Psoas muscle (tissue), 8 donors: ENCODE data around the gene GPR142. TPM values are rescaled to one million over a fixed set of nuclear protein-coding genes. Genes with fewer than 3 reads are reported as not detected.

Experiments used
- ATAC-seq, 4 donors: fragments of 200-7000 bp; cut with Tn5 transposase; one replicate each; pipeline ENCODE4 v1.9.1; 2020; ENCODE audit warnings: moderate library complexity in 3 of 4, mild to moderate bottlenecking in 2 of 4
- DNase-seq, 2 donors: peaks; one replicate each; pipeline ENCODE4 v3.0.0-alpha.2; 2020
- H3K27ac ChIP-seq: fragments of 200-600 bp; one replicate; pipeline ENCODE4 v1.8.0; 2022
- H3K27me3 ChIP-seq, 3 donors: fragments of 200-600 bp in 1 of 3; one replicate each; pipeline versions ENCODE4 v1.6.1 to v1.8.0; 2013 to 2022; ENCODE audit warnings: low read length in 2 of 3, mild to moderate bottlenecking in 2 of 3, moderate library complexity in 1 of 3; ENCODE audit not compliant: insufficient read depth in 3 of 3
- H3K36me3 ChIP-seq, 2 donors: fragments of 200-600 bp in 1 of 2; one replicate each; pipeline versions ENCODE4 v1.6.1 to v1.8.0; 2013 to 2022; ENCODE audit warnings: low read depth in 1 of 2, mild to moderate bottlenecking in 1 of 2, moderate library complexity in 1 of 2; ENCODE audit not compliant: insufficient read depth in 1 of 2
- H3K4me1 ChIP-seq: fragments of 200-600 bp; one replicate; pipeline ENCODE4 v1.8.0; 2022
- H3K4me3 ChIP-seq: fragments of 200-600 bp; one replicate; pipeline ENCODE4 v1.8.0; 2022; ENCODE audit warnings: mild to moderate bottlenecking
- H3K9me3 ChIP-seq: fragments of 200-600 bp; one replicate; pipeline ENCODE4 v1.8.0; 2022
- CTCF ChIP-seq: fragments of 200-600 bp; IDR thresholded peaks from one replicate; pipeline ENCODE4 v1.8.0; 2022; ENCODE audit warnings: antibody characterized with exemption
- WGBS, 3 donors: extraction: QIAGEN DNeasy Blood & Tissue Kit; methylation state at CpG; one replicate each; pipeline versions ENCODE4 v1.1.6 to v1.1.7; 2013; 5-methylcytosine and 5-hydroxymethylcytosine counted together
- intact Hi-C, 2 donors: fragments of 100-400 bp; cut with DNase I; formaldehyde crosslinking; loops; one replicate each; pipeline versions ENCODE4 v1.11.0 to v1.14.2; 2022
- polyA plus RNA-seq, 3 donors: library from polyadenylated mRNA; stranded (reverse); fragments of 200-250 nt; gene quantifications; one replicate each; pipeline ENCODE4 v1.2.3, GENCODE V29; 2013
- total RNA-seq, 4 donors: library from RNA; stranded (reverse); fragmentation: NEBNext Ultra II Directional in 2 of 4; extraction: Animal tissue kit (Norgen Biotek cat#: 25700) in 2 of 4; gene quantifications; one replicate each; pipeline versions ENCODE4 v1.2.1 to v1.2.4, GENCODE V29; 2021 to 2023
- donor health status: healthy with polysubstance abuse.
- donor health status: DM: no; HTN: no; CAD: no; lungs with moderate emphysema.
- donor health status: Bipolar disorder and iron deficiency.
- donor health status: healthy.
- donor health status: DM: yes; HTN: yes; CAD: no.
- donor health status: DM: no; HTN: no; CAD: no.
- donor health status: DM: no; HTN: no; CAD: no.
- donor health status: DM: yes; HTN: yes; CAD: no.

GPR142 gene
- total and polyA plus RNA-seq, 7 donors, result not detected

- peaks cover 26% of the 10 kb centered on the region for H3K4me1 ChIP-seq
- TF ChIP-seq CTCF, result no peak
- no peaks in the 10 kb centered on the region for H3K36me3 ChIP-seq
- 91 to 93% (median 93%) methylated on average over 10 of the region's 10 CpGs for WGBS, 3 donors
- ATAC-seq (no peak), DNase-seq (no peak)
- no peak overlapping the region for H3K27ac ChIP-seq
- no peaks in the 10 kb centered on the region for H3K27me3 ChIP-seq
- H3K9me3 ChIP-seq, result no peaks in the 10 kb centered on the region
- intact Hi-C loops, result loop anchor here in 1 of 2 donors (5.0 kb wide), 1 partner anchor 32 kb away; no protein-coding TSS in a partner anchor
- no peak overlapping the region for H3K4me3 ChIP-seq
Measured at GRCh38 chr17:74419928-74420411, 52.7 kb downstream of the GPR142 start.

Other genes with a start within 250 kb of the GPR142 start
- 1,000 to 10,000 TPM; 1,032 to 1,360 (median 1,076) TPM for gene RPL38, start 163.8 kb upstream of the GPR142 start, total RNA-seq
- gene RPL38, start 163.8 kb upstream of the GPR142 start, polyA plus RNA-seq, result 1,000 to 10,000 TPM; 1,779 to 1,956 (median 1,791) TPM
- gene TTYH2, start 153.9 kb upstream of the GPR142 start, total RNA-seq, result 10 to 100 TPM in 1 of 4 donors, 1 to 10 TPM in 3; 5.1 to 16.4 (median 7.7) TPM
- 1 to 10 TPM in 2 of 3 donors, under 1 TPM in 1; 0.89 to 5.1 (median 2.9) TPM for gene TTYH2, start 153.9 kb upstream of the GPR142 start, polyA plus RNA-seq
- not detected for gene DNAI2, start 93.3 kb upstream of the GPR142 start, total RNA-seq
- not detected for gene DNAI2, start 93.3 kb upstream of the GPR142 start, polyA plus RNA-seq
- under 1 TPM; 0.17 to 0.44 (median 0.29) TPM for gene KIF19, start 41.3 kb upstream of the GPR142 start, total RNA-seq
- under 1 TPM; 0.13 to 0.30 (median 0.27) TPM for gene KIF19, start 41.3 kb upstream of the GPR142 start, polyA plus RNA-seq
- not detected for gene BTBD17, start 5.6 kb upstream of the GPR142 start, total RNA-seq
- gene BTBD17, start 5.6 kb upstream of the GPR142 start, polyA plus RNA-seq, result not detected
- 100 to 1,000 TPM in 2 of 4 donors, 10 to 100 TPM in 2; 57.0 to 123 (median 97.7) TPM for gene GPRC5C, start 64.6 kb downstream of the GPR142 start, total RNA-seq
- 10 to 100 TPM; 42.9 to 47.7 (median 44.8) TPM for gene GPRC5C, start 64.6 kb downstream of the GPR142 start, polyA plus RNA-seq
- 1 to 10 TPM in 2 of 4 donors, under 1 TPM in 2; 0.54 to 2.4 (median 1.2) TPM for gene CD300A, start 99.1 kb downstream of the GPR142 start, total RNA-seq
- under 1 TPM; 0.29 to 0.69 (median 0.38) TPM for gene CD300A, start 99.1 kb downstream of the GPR142 start, polyA plus RNA-seq
- under 1 TPM in 2 of 4 donors, not detected in 2; 0.11 to 0.15 TPM for gene CD300LB, start 164.0 kb downstream of the GPR142 start, total RNA-seq
- under 1 TPM in 2 of 3 donors, not detected in 1; 0.01 to 0.05 TPM for gene CD300LB, start 164.0 kb downstream of the GPR142 start, polyA plus RNA-seq
- gene CD300C, start 178.6 kb downstream of the GPR142 start, total RNA-seq, result under 1 TPM; 0.32 to 0.44 (median 0.41) TPM
- gene CD300C, start 178.6 kb downstream of the GPR142 start, polyA plus RNA-seq, result under 1 TPM; 0.03 to 0.27 (median 0.18) TPM
- not detected for gene CD300H, start 200.0 kb downstream of the GPR142 start, total RNA-seq
- gene CD300H, start 200.0 kb downstream of the GPR142 start, polyA plus RNA-seq, result not detected
- gene CD300LD, start 224.8 kb downstream of the GPR142 start, total RNA-seq, result not detected
- not detected for gene CD300LD, start 224.8 kb downstream of the GPR142 start, polyA plus RNA-seq